Measurements from ENCODE around the gene PTH2R. TPM values are rescaled to one million over a fixed set of nuclear protein-coding genes. Genes with fewer than 3 reads are reported as not detected.
"Not testable (repeated sequence)": the region's sequence is repeated elsewhere in the genome, so short reads cannot be mapped to it uniquely, and the experiment has no call there.

Gene PTH2R
- total RNA-seq, 2 donors from 2014 or later: not detected

DNA sequence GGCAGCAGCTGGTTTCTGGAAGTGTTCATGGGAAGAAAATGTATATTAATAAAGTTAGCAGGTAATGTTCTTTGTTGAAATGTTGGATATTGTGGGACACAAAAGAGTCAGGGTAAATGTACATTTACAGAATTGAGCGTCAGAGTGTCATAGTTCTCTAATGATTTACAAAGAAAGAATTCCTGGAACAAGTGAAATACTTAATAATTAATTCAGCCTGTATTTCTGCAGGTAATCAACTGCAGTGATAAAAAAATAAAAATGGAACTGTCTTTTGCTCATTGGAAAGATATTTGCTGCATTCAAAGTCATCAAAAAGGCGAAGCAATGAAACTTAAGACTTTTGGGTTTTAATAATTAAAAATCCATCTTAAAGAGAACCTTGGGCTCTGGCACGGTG lies 27.4 kb upstream of the PTH2R start:
- TF ChIP-seq CTCF (IDR thresholded peaks at IDR 0.05): no peak
- no peak for DNase-seq (ENCODE audit: low spot score)
- H3K27ac ChIP-seq: no peak overlapping the region
- no peaks in the 10 kb centered on the region for H3K4me1 ChIP-seq (ENCODE audit: control insufficient read depth in 1 of 2, low read depth in 2 of 2)
- H3K4me3 ChIP-seq: no peak overlapping the region
- H3K36me3 ChIP-seq: no peaks in the 10 kb centered on the region
- H3K9me3 ChIP-seq: no peaks in the 10 kb centered on the region
- ATAC-seq (ENCODE audit: insufficient number of reproducible peaks, low FRiP score, low read depth): no peak
- no peaks in the 10 kb centered on the region for H3K27me3 ChIP-seq (replicated peaks; ENCODE audit: insufficient read depth)

GRCh38 chr2:208384637-208385036 lies 22.0 kb upstream of the PTH2R start:
- H3K27me3 ChIP-seq (replicated peaks; ENCODE audit: insufficient read depth): no peaks in the 10 kb centered on the region
- TF ChIP-seq CTCF (IDR thresholded peaks at IDR 0.05): no peak

GRCh38 chr2:208386541-208386940 lies 20.1 kb upstream of the PTH2R start:
- no peaks in the 10 kb centered on the region for H3K4me1 ChIP-seq (ENCODE audit: control insufficient read depth in 1 of 2, low read depth in 2 of 2)
- TF ChIP-seq CTCF (IDR thresholded peaks at IDR 0.05): no peak
- no peak overlapping the region for H3K27ac ChIP-seq
- no peaks in the 10 kb centered on the region for H3K9me3 ChIP-seq
- no peaks in the 10 kb centered on the region for H3K36me3 ChIP-seq
- no peaks in the 10 kb centered on the region for H3K27me3 ChIP-seq (replicated peaks; ENCODE audit: insufficient read depth)
- DNase-seq (ENCODE audit: low spot score) (no peak), ATAC-seq (ENCODE audit: insufficient number of reproducible peaks, low FRiP score, low read depth) (no peak)
- no peak overlapping the region for H3K4me3 ChIP-seq

More at GRCh38 chr2:208384637-208385036, 22.0 kb upstream of the PTH2R start:
- DNase-seq (ENCODE audit: low spot score): no peak
- Histone ChIP-seq H3K4me1 (ENCODE audit: control insufficient read depth in 1 of 2, low read depth in 2 of 2) (no peaks in the 10 kb centered on the region), H3K4me3 (no peak overlapping the region), H3K9me3 (no peaks in the 10 kb centered on the region), H3K27ac (no peak overlapping the region), H3K36me3 (no peaks in the 10 kb centered on the region)
- ATAC-seq (ENCODE audit: insufficient number of reproducible peaks, low FRiP score, low read depth): no peak

- no peak for TF ChIP-seq CTCF (IDR thresholded peaks at IDR 0.05)
- no peak overlapping the region for H3K27ac ChIP-seq
- H3K4me1 ChIP-seq (ENCODE audit: control insufficient read depth in 1 of 2, low read depth in 2 of 2): no peaks in the 10 kb centered on the region
- no peaks in the 10 kb centered on the region for H3K36me3 ChIP-seq
- H3K9me3 ChIP-seq: peaks cover 7% of the 10 kb centered on the region
- no peak overlapping the region for H3K4me3 ChIP-seq
- ATAC-seq (ENCODE audit: insufficient number of reproducible peaks, low FRiP score, low read depth) (no peak), DNase-seq (ENCODE audit: low spot score) (no peak)
- no peaks in the 10 kb centered on the region for H3K27me3 ChIP-seq (replicated peaks; ENCODE audit: insufficient read depth)
Measured at GRCh38 chr2:208389940-208390339, 16.7 kb upstream of the PTH2R start.

DNA sequence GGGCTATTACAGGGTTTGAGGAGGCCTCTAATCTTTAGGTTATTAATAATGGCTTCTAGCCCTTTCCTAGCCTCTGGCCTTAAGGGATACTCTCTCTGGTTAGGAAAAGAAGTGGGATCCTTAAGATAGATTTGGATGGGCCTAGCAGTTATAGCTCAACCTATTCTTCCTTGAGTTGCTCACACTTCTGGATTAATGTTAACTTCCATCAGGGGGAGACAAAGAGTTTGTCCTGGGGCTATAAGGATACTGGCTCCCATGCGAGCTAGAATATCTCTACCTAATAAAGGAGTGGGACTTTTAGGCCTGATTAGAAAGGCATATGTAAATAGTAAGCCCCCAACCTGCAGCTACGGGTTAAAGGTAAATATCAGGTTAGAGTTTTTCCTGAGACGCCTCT lies 14.3 kb upstream of the PTH2R start:
- H3K27me3 ChIP-seq (replicated peaks; ENCODE audit: insufficient read depth): no peaks in the 10 kb centered on the region
- no peak for TF ChIP-seq CTCF (IDR thresholded peaks at IDR 0.05)
- H3K27ac ChIP-seq: no peak overlapping the region
- ATAC-seq (ENCODE audit: insufficient number of reproducible peaks, low FRiP score, low read depth) (no peak), DNase-seq (ENCODE audit: low spot score) (no peak)
- peaks cover 7% of the 10 kb centered on the region for H3K9me3 ChIP-seq
- H3K4me3 ChIP-seq: no peak overlapping the region
- H3K36me3 ChIP-seq: no peaks in the 10 kb centered on the region
- H3K4me1 ChIP-seq (ENCODE audit: control insufficient read depth in 1 of 2, low read depth in 2 of 2): no peaks in the 10 kb centered on the region

GRCh38 chr2:208396796-208397195 lies 9.8 kb upstream of the PTH2R start:
- not testable (repeated sequence) for ATAC-seq (ENCODE audit: insufficient number of reproducible peaks, low FRiP score, low read depth); H3K27ac ChIP-seq; DNase-seq (ENCODE audit: low spot score)

More at GRCh38 chr2:208396796-208397195, 9.8 kb upstream of the PTH2R start:
- H3K4me3 ChIP-seq; H3K4me1 ChIP-seq (ENCODE audit: control insufficient read depth in 1 of 2, low read depth in 2 of 2); H3K36me3 ChIP-seq; H3K27me3 ChIP-seq (replicated peaks; ENCODE audit: insufficient read depth); H3K9me3 ChIP-seq: not testable (repeated sequence)

All from thoracic aorta (tissue), 2 donors.